HG03045 (cell line): ENCODE results near the gene DBN1.

ENCODE experiments used
- ATAC-seq: cut with Tn5 transposase; IDR thresholded peaks from one replicate; pipeline ENCODE4 v1.9.1; 2021; ENCODE audit warnings: mild to moderate bottlenecking, moderate library complexity; ENCODE audit not compliant: unreplicated experiment

Gene DBN1

GRCh38 chr5:177410575-177410974 is 62.9 kb downstream of the DBN1 start:
- no peak for ATAC-seq

GRCh38 chr5:177409043-177409801 is 64.2 kb downstream of the DBN1 start, which contains the start of gene F12:
F12 (minus strand) TSS chr5:177409564; CDS start chr5:177409527, 37 bp downstream.
- no peak for ATAC-seq
